AG04450 (cell line): ENCODE measurements around the gene ATP6V0E2. TPM values are rescaled to one million over a fixed set of nuclear protein-coding genes. Genes with fewer than 3 reads are reported as not detected.

ENCODE experiments used
- CTCF ChIA-PET: fragments of 300-600, 350-600 bp; formaldehyde crosslinking; extraction: SDS; loops from one replicate; lab custom pipeline; 2022; ENCODE audit warnings: antibody characterized with exemption, inconsistent platforms; lab: Charles Lee
- POLR2A ChIA-PET: fragments of 350-600 bp; formaldehyde crosslinking; extraction: SDS; loops from one replicate; lab custom pipeline; 2021; ENCODE audit warnings: antibody characterized with exemption, inconsistent platforms; lab: Yijun Ruan, JAX
- DNase-seq: peaks from one replicate; pipeline ENCODE4 v3.0.0-alpha.2; 2011; ENCODE audit warnings: low read depth, low spot score
- H3K27ac ChIP-seq: one replicate; pipeline ENCODE4 v1.5.1; 2012; ENCODE audit warnings: low read depth, low read length, control low read depth
- H3K27me3 ChIP-seq: one replicate; pipeline ENCODE4 v1.6.0; 2012; ENCODE audit warnings: low read length; ENCODE audit not compliant: control insufficient read depth, insufficient read depth
- H3K4me3 ChIP-seq: 2 replicates; pipeline ENCODE4 v1.5.1; 2011; ENCODE audit warnings: mild to moderate bottlenecking, low read depth, low read length, control low read depth
- H3K9me3 ChIP-seq: 2 replicates; pipeline ENCODE4 v1.5.1; 2012; ENCODE audit warnings: low read length; ENCODE audit not compliant: control insufficient read depth, insufficient read depth
- CTCF ChIP-seq: IDR thresholded peaks from 2 replicates; pipeline ENCODE4 v1.5.1; 2011; ENCODE audit warnings: low read depth, low read length, control low read depth, inconsistent platforms
- polyA plus RNA-seq: library from polyadenylated mRNA; depleted of rRNA; stranded (reverse); fragments of >200 nt; gene quantifications from 2 replicates; pipeline ENCODE4 v1.2.3, GENCODE V29; 2011

ATP6V0E2 gene
- polyA plus RNA-seq, 1 experiment, result 13.4 TPM

DNA sequence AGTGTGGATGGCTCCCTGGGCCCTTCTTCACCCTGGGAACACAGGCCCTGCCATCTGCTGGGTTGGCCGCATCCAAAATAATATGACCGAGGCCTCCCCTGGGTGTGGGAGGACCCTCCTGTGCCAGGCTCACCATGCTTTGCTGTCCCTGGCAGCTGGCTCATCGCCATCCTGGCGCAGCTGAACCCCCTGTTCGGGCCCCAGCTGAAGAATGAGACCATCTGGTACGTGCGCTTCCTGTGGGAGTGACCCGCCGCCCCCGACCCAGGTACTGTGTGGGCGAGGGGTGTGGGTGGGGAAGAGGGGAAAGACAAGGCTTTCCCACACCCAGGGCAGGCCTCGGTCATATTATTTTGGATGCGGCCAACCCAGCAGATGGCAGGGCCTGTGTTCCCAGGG lies 4.8 kb downstream of the ATP6V0E2 start:
- TF ChIP-seq CTCF, result no peak
- no peaks in the 10 kb centered on the region for H3K27me3 ChIP-seq
- ChIA-PET POLR2A (no interaction called here), CTCF (no interaction called here)
- DNase-seq, result no peak
- no peaks in the 10 kb centered on the region; the same call in 1 of the 2 replicates for H3K9me3 ChIP-seq
- no peak overlapping the region for H3K4me3 ChIP-seq
- H3K27ac ChIP-seq, result no peak overlapping the region

DNA sequence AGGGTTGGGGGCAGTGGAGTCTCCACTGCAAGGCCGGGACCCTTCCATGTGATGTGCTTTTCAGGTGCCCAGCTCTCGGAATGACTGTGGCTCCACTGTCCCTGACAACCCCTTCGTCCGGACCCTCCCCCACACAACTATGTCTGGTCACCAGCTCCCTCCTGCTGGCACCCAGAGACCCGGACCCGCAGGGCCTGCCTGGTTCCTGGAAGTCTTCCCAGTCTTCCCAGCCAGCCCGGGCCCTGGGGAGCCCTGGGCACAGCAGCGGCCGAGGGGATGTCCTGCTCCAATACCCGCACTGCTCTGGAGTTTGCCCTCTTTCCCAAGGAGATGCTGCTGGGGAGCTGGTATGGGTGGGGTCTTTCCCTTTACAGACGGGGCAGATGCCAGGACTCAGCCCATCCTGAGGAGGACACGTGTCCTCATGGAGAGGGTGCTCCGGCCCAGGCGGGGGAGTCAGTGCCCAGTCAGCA lies 5.5 kb downstream of the ATP6V0E2 start:
- Histone ChIP-seq H3K27ac (no peak overlapping the region), H3K4me3 (no peak overlapping the region), H3K27me3 (no peaks in the 10 kb centered on the region), H3K9me3 (no peaks in the 10 kb centered on the region; the same call in 1 of the 2 replicates)
- TF ChIP-seq CTCF, result no peak
- ChIA-PET POLR2A (no interaction called here), CTCF (no interaction called here)
- no peak for DNase-seq

DNA sequence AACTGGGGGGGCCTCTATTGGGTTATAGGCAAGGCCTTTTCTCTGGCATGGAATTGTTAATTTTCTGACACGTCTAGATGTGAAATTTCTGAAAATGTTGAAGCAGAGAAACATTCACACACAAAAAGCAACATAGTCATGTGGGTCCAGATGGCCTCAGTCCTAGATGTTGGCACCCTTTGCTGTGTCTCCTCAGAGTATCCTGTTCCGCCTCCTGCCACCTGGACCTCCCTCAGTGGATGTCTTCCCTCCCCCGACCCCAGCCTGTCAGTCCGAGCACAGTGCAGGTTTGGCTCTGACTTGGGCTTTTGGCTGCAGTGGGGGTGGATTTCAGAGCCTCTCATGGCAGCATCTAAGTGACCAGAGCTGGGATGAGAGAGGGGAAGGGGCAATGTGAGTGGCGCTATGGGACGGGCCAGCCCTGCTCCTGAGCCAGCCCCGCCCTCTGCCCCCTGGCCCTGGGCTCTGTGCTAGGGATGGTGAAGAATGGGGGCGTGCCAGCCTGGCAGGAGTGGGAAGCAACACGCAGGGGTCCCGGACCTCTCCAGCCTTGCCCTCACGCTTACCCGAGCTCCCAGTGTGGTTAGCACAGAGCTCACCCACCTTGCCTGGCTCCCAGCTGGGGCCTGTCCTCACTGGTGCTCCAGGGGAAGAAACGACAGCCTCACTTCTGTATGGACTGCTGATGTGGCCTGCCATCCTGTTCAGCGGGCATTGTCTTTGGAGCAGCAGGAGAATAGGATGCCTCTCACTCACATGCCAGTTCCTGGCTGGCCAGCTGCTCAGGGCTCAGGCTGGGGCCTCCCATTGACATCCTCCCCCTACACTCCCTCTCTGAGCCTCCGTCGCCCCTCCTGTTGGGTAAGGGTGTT lies 6.2 kb downstream of the ATP6V0E2 start:
- Histone ChIP-seq H3K9me3 (no peaks in the 10 kb centered on the region; the same call in 1 of the 2 replicates), H3K27ac (no peak overlapping the region), H3K27me3 (no peaks in the 10 kb centered on the region), H3K4me3 (no peak overlapping the region)
- ChIA-PET CTCF (no interaction called here), POLR2A (no interaction called here)
- no peak for TF ChIP-seq CTCF
- no peak for DNase-seq

DNA sequence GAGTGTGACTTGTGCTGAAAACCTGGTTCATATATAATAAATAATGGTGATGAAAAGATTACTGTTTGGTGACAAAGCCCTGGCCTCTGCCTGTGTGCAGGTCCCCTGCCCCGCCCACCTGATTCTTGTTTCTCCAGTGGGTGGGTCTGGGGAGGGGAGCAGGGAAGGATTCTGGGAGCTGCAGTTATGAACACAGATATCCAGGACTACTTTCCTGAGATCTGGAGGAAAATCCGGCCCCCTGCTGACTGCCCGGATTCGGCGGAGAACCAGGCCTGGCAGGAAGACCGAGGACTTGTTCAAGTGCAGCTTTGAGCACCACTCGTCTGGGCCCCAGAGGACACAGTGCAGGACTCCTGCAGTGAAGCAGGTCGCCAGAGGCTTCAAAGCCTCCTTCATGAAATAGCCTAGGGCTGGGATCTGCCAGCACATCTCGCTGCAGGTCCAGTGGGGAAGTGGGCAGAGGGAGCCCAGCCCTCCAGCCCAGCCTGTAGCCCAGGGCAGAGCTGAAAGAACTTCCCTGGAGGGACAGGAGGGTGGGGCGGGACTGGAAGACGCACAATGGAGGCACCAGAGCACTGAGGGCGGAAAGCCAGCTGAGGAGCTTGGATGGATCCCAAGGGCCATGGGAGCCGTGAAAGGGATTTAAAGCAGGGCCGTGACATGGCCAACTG lies 7.0 kb downstream of the ATP6V0E2 start:
- TF ChIP-seq CTCF, result no peak
- Histone ChIP-seq H3K4me3 (no peak overlapping the region), H3K9me3 (no peaks in the 10 kb centered on the region; the same call in 1 of the 2 replicates), H3K27ac (no peak overlapping the region), H3K27me3 (no peaks in the 10 kb centered on the region)
- CTCF ChIA-PET, result no interaction called here
- DNase-seq, result no peak
- POLR2A ChIA-PET, result no interaction called here
